Spleen (tissue), 11 donors: ENCODE data around the gene CYB561. TPM values are rescaled to one million over a fixed set of nuclear protein-coding genes. Genes with fewer than 3 reads are reported as not detected.

Source experiments
- DNase-seq: peaks from one replicate; pipeline ENCODE4 v3.0.0-alpha.2; 2020
- H3K27ac ChIP-seq, 8 donors: fragments of 200-600 bp; sonication (generic) in 7 of 8; 1 replicate in 4 of 8; 2 replicates in 4 of 8; pipeline versions ENCODE4 v1.5.0 to v1.8.0; 2016 to 2021; ENCODE audit warnings: inconsistent platforms in 4 of 8, mild to moderate bottlenecking in 4 of 8, moderate library complexity in 1 of 8
- H3K27me3 ChIP-seq, 7 donors: fragments of 200-600 bp; sonication (generic) in 6 of 7; replicated peaks in 1 of 7; 1 replicate in 4 of 7; 2 replicates in 3 of 7; pipeline versions ENCODE4 v1.5.0 to v1.8.0; 2016 to 2021; ENCODE audit warnings: inconsistent platforms in 3 of 7, mild to moderate bottlenecking in 1 of 7
- H3K36me3 ChIP-seq, 6 donors: fragments of 200-600 bp; sonication (generic) in 5 of 6; 1 replicate in 4 of 6; 2 replicates in 2 of 6; pipeline versions ENCODE4 v1.5.0 to v1.8.0; 2016 to 2021; ENCODE audit warnings: inconsistent platforms in 2 of 6
- H3K4me1 ChIP-seq, 6 donors: fragments of 200-600 bp; sonication (generic) in 5 of 6; 1 replicate in 3 of 6; 2 replicates in 3 of 6; pipeline versions ENCODE4 v1.5.0 to v1.8.0; 2016 to 2021; ENCODE audit warnings: inconsistent platforms in 3 of 6
- H3K4me3 ChIP-seq, 8 donors: fragments of 200-600 bp; sonication (generic) in 7 of 8; 1 replicate in 4 of 8; 2 replicates in 4 of 8; pipeline versions ENCODE4 v1.5.0 to v1.8.0; 2016 to 2021; ENCODE audit warnings: inconsistent platforms in 4 of 8, mild to moderate bottlenecking in 4 of 8, moderate library complexity in 2 of 8
- H3K9me3 ChIP-seq, 8 donors: fragments of 200-600 bp; sonication (generic) in 7 of 8; 1 replicate in 4 of 8; 2 replicates in 4 of 8; pipeline versions ENCODE4 v1.5.0 to v1.8.0; 2016 to 2021; ENCODE audit warnings: inconsistent platforms in 4 of 8
- CTCF ChIP-seq, 11 experiments: fragments of 200-600 bp in 7 of 11; fragments of 450-650 bp in 4 of 11; sonication (generic) in 4 of 11; IDR thresholded peaks in 8 of 11; conservative IDR thresholded peaks in 3 of 11; 1 replicate in 7 of 11; 2 replicates in 4 of 11; pipeline versions ENCODE4 v1.4.0 to v1.8.0; 2016 to 2021; ENCODE audit warnings: antibody characterized with exemption in 11 of 11, inconsistent platforms in 4 of 11, mild to moderate bottlenecking in 1 of 11
- POLR2A ChIP-seq, 3 donors: fragments of 450-650 bp; IDR thresholded peaks; one replicate each; pipeline ENCODE4 v1.5.1; 2017; ENCODE audit warnings: antibody characterized with exemption in 3 of 3, mild to moderate bottlenecking in 1 of 3
- POLR2AphosphoS5 ChIP-seq, 3 donors: sonication (generic); formaldehyde crosslinking; IDR thresholded peaks; one replicate each; pipeline ENCODE4 v1.5.1; 2017; ENCODE audit warnings: antibody characterized with exemption in 3 of 3
- WGBS, 5 donors: extraction: QIAGEN DNeasy Blood & Tissue Kit in 3 of 5; methylation state at CpG; one replicate each; pipeline versions ENCODE4 v1.1.5 to v1.1.7; 2013 to 2018; 5-methylcytosine and 5-hydroxymethylcytosine counted together
- intact Hi-C: fragments of 100-400 bp; cut with DNase I; formaldehyde crosslinking; loops from one replicate; pipeline ENCODE4 v1.15.0; 2023; ENCODE audit warnings: low total_unique reads
- polyA plus RNA-seq, 3 donors: library from polyadenylated mRNA; stranded (reverse); fragments of 200-250 nt; gene quantifications; one replicate each; pipeline ENCODE4 v1.2.1, GENCODE V29; 2013
- total RNA-seq, 7 donors: library from RNA; depleted of rRNA in 3 of 7; stranded (reverse); fragments of >200 nt in 3 of 7; fragmentation: NEBNext Ultra II Directional in 4 of 7; extraction: Animal tissue kit (Norgen Biotek cat#: 25700) in 4 of 7; gene quantifications; one replicate each; pipeline versions ENCODE4 v1.1.0 to v1.2.1, GENCODE V29; 2016 to 2021
- donor health status: healthy with polysubstance abuse.
- donor health status: DM: no; HTN: no; CAD: no; lungs with moderate emphysema.
- donor health status: DM: no; HTN: no; CAD: no.
- donor health status: Bipolar disorder and iron deficiency.
- donor health status: healthy.
- donor health status: DM: no; HTN: no; CAD: no.
- donor health status: DM: yes; HTN: yes; CAD: no.

CYB561 gene
- total and polyA plus RNA-seq, 10 donors, result 2.6 to 36.4 (median 12.6) TPM

- H3K27ac ChIP-seq, result peak overlapping the region in 7 of 8 donors; percentile 48 to 86 (median 68)
- H3K4me3 ChIP-seq, result peak overlapping the region in 1 of 8 donors; percentile 44
- peaks cover 0 to 7% (median 0%) of the 10 kb centered on the region in 7 donors for H3K27me3 ChIP-seq
- H3K4me1 ChIP-seq, result peaks cover 0 to 66% (median 44%) of the 10 kb centered on the region in 6 donors
- DNase-seq, result no peak
- TF ChIP-seq POLR2AphosphoS5 (IDR thresholded peaks at IDR 0.05) (peak in 1 of 3 donors; percentile 13), CTCF (IDR thresholded peaks at IDR 0.05 in 8 of 11, conservative IDR thresholded peaks at IDR 0.05 in 3 of 11) (no peak)
- WGBS, 5 donors, result 39 to 59% (median 46%) methylated on average over 8 of the region's 8 CpGs
- intact Hi-C loops, result no loop called here
- H3K36me3 ChIP-seq, result peaks cover 0 to 6% (median 0%) of the 10 kb centered on the region in 6 donors
- no peaks in the 10 kb centered on the region for H3K9me3 ChIP-seq
Measured at GRCh38 chr17:63439687-63440086, 6.4 kb downstream of the CYB561 start.

- peaks cover 0 to 76% (median 55%) of the 10 kb centered on the region in 6 donors for H3K4me1 ChIP-seq
- no peak for DNase-seq
- no peaks in the 10 kb centered on the region for H3K9me3 ChIP-seq
- H3K27me3 ChIP-seq, result peaks cover 0 to 7% (median 0%) of the 10 kb centered on the region in 7 donors
- intact Hi-C loops, result no loop called here
- TF ChIP-seq CTCF (IDR thresholded peaks at IDR 0.05 in 8 of 11, conservative IDR thresholded peaks at IDR 0.05 in 3 of 11) (no peak), POLR2A (IDR thresholded peaks at IDR 0.05) (no peak), POLR2AphosphoS5 (IDR thresholded peaks at IDR 0.05) (no peak)
- H3K4me3 ChIP-seq, result no peak overlapping the region
- 39 to 65% (median 60%) methylated on average over 31 to 46 of the region's 46 CpGs for WGBS, 5 donors
- peak overlapping the region in 7 of 8 donors; percentile 48 to 86 (median 68) for H3K27ac ChIP-seq
- peaks cover 0 to 6% (median 0%) of the 10 kb centered on the region in 6 donors for H3K36me3 ChIP-seq
Measured at GRCh38 chr17:63438092-63439051, 7.7 kb downstream of the CYB561 start.

DNA sequence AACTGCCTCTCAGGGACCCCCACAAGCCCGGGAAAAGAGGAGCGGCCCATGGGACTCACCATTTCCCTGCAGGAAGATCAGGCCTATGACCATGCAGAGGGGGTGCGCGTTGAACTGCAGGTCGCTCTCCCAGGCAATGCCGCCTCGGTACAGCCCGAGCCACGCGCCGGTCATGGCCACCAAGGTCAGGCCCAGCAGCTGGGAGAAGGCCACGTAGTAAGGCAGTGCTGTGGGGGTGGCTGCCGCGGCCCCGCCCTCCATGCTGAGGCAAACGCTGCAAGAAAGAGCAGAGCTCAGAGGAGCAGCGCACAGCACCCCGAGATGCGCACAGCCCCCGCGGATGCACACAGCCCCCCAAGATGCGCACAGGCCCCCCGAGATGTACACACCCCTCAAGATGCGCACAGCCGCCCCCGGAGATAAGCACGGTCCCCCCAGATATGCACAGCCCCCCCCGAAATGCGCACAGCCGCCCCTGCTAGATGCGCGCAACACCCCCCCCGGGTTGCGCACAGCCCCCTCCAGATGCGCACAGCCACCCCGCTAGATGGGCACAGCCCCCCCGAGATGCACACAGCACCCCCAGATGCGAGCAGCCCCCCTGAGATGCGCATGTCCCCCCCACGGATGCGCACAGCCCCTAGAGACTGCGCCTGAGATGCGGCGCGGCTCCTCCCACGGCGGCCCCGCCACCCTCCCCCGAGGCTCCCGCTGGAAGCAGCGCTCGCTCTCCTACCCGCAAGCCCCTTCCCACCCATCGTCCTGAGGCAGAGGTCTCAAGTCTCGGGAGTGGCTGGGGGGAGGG, 8.6 kb downstream of the CYB561 start:
- intact Hi-C loops, result no loop called here
- TF ChIP-seq CTCF (IDR thresholded peaks at IDR 0.05 in 8 of 11, conservative IDR thresholded peaks at IDR 0.05 in 3 of 11), result no peak
- TF ChIP-seq POLR2AphosphoS5 (IDR thresholded peaks at IDR 0.05), result no peak
- no peak for TF ChIP-seq POLR2A (IDR thresholded peaks at IDR 0.05)
- peak overlapping the region in 1 of 8 donors; percentile 80 for H3K27ac ChIP-seq
- H3K36me3 ChIP-seq, result peaks cover 0 to 6% (median 0%) of the 10 kb centered on the region in 6 donors
- no peaks in the 10 kb centered on the region for H3K9me3 ChIP-seq
- DNase-seq, result no peak
- H3K4me3 ChIP-seq, result no peak overlapping the region
- peaks cover 0 to 7% (median 0%) of the 10 kb centered on the region in 7 donors for H3K27me3 ChIP-seq
- 79 to 86% (median 82%) methylated on average over 17 to 55 of the region's 55 CpGs for WGBS, 5 donors
- peaks cover 0 to 79% (median 57%) of the 10 kb centered on the region in 6 donors for H3K4me1 ChIP-seq
